GM23338 (cell line): ENCODE measurements around the gene HIBADH. TPM values are rescaled to one million over a fixed set of nuclear protein-coding genes. Genes with fewer than 3 reads are reported as not detected.

Source experiments
- ATAC-seq: fragments of 200-7000 bp; cut with Tn5 transposase; 3 replicates; pipeline ENCODE4 v1.9.1; 2020
- DNase-seq: peaks from one replicate; pipeline ENCODE4 v3.0.0-alpha.2; 2015; ENCODE audit warnings: low spot score
- H2AFZ ChIP-seq: fragments of 200-600 bp; sonication (generic); 2 replicates; pipeline ENCODE4 v1.8.0; 2016; ENCODE audit warnings: antibody characterized with exemption, mild to moderate bottlenecking, moderate library complexity
- H3F3A ChIP-seq: fragments of 200-600 bp; sonication (generic); replicated peaks from 2 replicates; pipeline ENCODE4 v1.8.0; 2017; ENCODE audit warnings: antibody characterized with exemption, mixed run types, low read depth
- H3K27ac ChIP-seq: fragments of 200-600 bp; sonication (generic); 2 replicates; pipeline ENCODE4 v1.6.1; 2016; ENCODE audit warnings: low read depth
- H3K27me3 ChIP-seq: fragments of 200-600 bp; sonication (generic); 2 replicates; pipeline ENCODE4 v1.8.0; 2016; ENCODE audit warnings: mild to moderate bottlenecking, mixed run types, moderate library complexity; ENCODE audit not compliant: insufficient read depth
- H3K36me3 ChIP-seq: fragments of 200-600 bp; sonication (generic); 2 replicates; pipeline ENCODE4 v1.8.0; 2016; ENCODE audit warnings: mild to moderate bottlenecking; ENCODE audit not compliant: insufficient read depth
- H3K4me1 ChIP-seq: fragments of 200-600 bp; sonication (generic); 2 replicates; pipeline ENCODE4 v1.8.0; 2016; ENCODE audit warnings: mild to moderate bottlenecking, moderate library complexity; ENCODE audit not compliant: insufficient read depth
- H3K4me2 ChIP-seq: fragments of 200-600 bp; sonication (generic); 2 replicates; pipeline ENCODE4 v1.7.1; 2017; ENCODE audit warnings: mixed run types
- H3K4me3 ChIP-seq: fragments of 200-600 bp; sonication (generic); 2 replicates; pipeline ENCODE4 v1.6.1; 2016; ENCODE audit warnings: mixed run types
- H3K79me2 ChIP-seq: fragments of 200-600 bp; sonication (generic); replicated peaks from 2 replicates; pipeline ENCODE4 v1.8.0; 2017; ENCODE audit warnings: mild to moderate bottlenecking; ENCODE audit not compliant: insufficient read depth
- H3K9me2 ChIP-seq: fragments of 200-600 bp; sonication (generic); 2 replicates; pipeline ENCODE4 v1.8.0; 2017; ENCODE audit not compliant: insufficient read depth
- H4K20me1 ChIP-seq: fragments of 200-600 bp; sonication (generic); replicated peaks from 2 replicates; pipeline ENCODE4 v1.8.0; 2017; ENCODE audit warnings: mild to moderate bottlenecking; ENCODE audit not compliant: insufficient read depth
- H3K27ac Mint-ChIP-seq: 2 replicates; pipeline ENCODE4 v1.8.0; 2020; ENCODE audit warnings: inconsistent platforms, mild to moderate bottlenecking, moderate library complexity, mixed read lengths
- H3K27me3 Mint-ChIP-seq: 3 replicates; pipeline ENCODE4 v1.8.0; 2022; ENCODE audit warnings: low read depth, mild to moderate bottlenecking, moderate library complexity, mixed read lengths, inconsistent platforms; ENCODE audit not compliant: insufficient read depth, poor library complexity
- H3K36me3 Mint-ChIP-seq: 3 replicates; pipeline ENCODE4 v1.8.0; 2021; ENCODE audit warnings: low read depth, mild to moderate bottlenecking, inconsistent platforms, moderate library complexity, mixed read lengths
- H3K4me1 Mint-ChIP-seq: 3 replicates; pipeline ENCODE4 v1.8.0; 2020; ENCODE audit warnings: mild to moderate bottlenecking, inconsistent platforms, mixed read lengths
- H3K4me3 Mint-ChIP-seq: 3 replicates; pipeline ENCODE4 v1.8.0; 2021; ENCODE audit warnings: moderate library complexity, mild to moderate bottlenecking, inconsistent platforms, mixed read lengths
- H3K9me3 Mint-ChIP-seq: 3 replicates; pipeline ENCODE4 v1.8.0; 2020; ENCODE audit warnings: moderate library complexity, mild to moderate bottlenecking, inconsistent platforms, mixed read lengths
- JUNB ChIP-seq: IDR thresholded peaks from one replicate; pipeline ENCODE4 v1.6.1; 2016; ENCODE audit warnings: antibody characterized with exemption; ENCODE audit not compliant: unreplicated experiment
- NANOG ChIP-seq: IDR thresholded peaks from 2 replicates; pipeline ENCODE4 v1.6.1; 2016; ENCODE audit warnings: antibody characterized with exemption, borderline replicate concordance
- REST ChIP-seq: IDR thresholded peaks from one replicate; pipeline ENCODE4 v1.6.1; 2018; ENCODE audit warnings: antibody characterized with exemption; ENCODE audit not compliant: unreplicated experiment
- STAT1 ChIP-seq: IDR thresholded peaks from one replicate; pipeline ENCODE4 v1.6.1; 2016; ENCODE audit warnings: antibody characterized with exemption; ENCODE audit not compliant: unreplicated experiment
- ZNF114 ChIP-seq: fragments of 250-450 bp; sonication (Bioruptor Pico); IDR thresholded peaks from 2 replicates; pipeline ENCODE4 v1.5.0; 2020; ENCODE audit warnings: mild to moderate bottlenecking, moderate library complexity
- polyA plus RNA-seq: library from polyadenylated mRNA; unstranded; fragments of >200 nt; fragmentation: Nextera tagmentation; extraction: Ambion mirVana; gene quantifications from 2 replicates; pipeline ENCODE4 v1.2.1, GENCODE V29; 2016
- total RNA-seq: library from RNA; depleted of rRNA; stranded (reverse); fragments of >200 nt; shearing (Covaris generic); gene quantifications from 2 replicates; pipeline ENCODE4 v1.2.3, GENCODE V29; 2014
- TF ChIP-seq, protein P1 (sequence below): fragments of 250-450 bp; sonication (Bioruptor Pico); IDR thresholded peaks from 2 replicates; pipeline ENCODE4 v1.5.0; 2020; ENCODE audit warnings: mild to moderate bottlenecking, moderate library complexity

HIBADH gene
- total and polyA plus RNA-seq, 2 experiments from 2014 or later, result 31.3 to 57.0 TPM

DNA sequence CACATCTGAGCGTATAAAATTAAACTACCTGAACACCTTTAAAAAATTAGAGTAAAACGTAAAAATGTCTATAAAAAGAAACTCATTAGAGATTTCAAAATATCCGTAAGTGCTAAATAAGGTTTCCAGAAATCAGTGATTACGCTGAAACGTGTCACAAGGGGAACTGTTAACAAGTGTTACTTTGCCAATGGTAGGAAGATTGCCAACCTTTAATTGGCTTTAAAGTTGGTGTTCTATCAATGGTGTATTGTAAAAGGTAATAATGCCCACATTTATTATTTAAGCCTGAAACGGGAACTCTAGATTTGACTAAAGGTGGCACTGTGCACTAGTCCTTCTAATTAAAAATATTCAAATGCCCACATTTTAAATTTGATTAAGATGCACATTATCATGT, 37.8 kb upstream of the HIBADH start:
- no peak overlapping the region for H3K4me3 Mint-ChIP-seq
- H3K9me3 Mint-ChIP-seq, result no peaks in the 10 kb centered on the region
- Histone ChIP-seq H3K4me3 (no peak overlapping the region), H3F3A (no peaks in the 10 kb centered on the region), H2AFZ (no peak overlapping the region), H3K36me3 (no peaks in the 10 kb centered on the region), H3K27me3 (no peaks in the 10 kb centered on the region), H3K79me2 (no peaks in the 10 kb centered on the region), H3K9me2 (no peaks in the 10 kb centered on the region), H3K27ac (no peak overlapping the region), H3K4me2 (no peak overlapping the region), H4K20me1 (no peaks in the 10 kb centered on the region), H3K4me1 (no peaks in the 10 kb centered on the region)
- no peak for TF ChIP-seq STAT1
- TF ChIP-seq REST, result no peak
- TF ChIP-seq, protein P1, sequence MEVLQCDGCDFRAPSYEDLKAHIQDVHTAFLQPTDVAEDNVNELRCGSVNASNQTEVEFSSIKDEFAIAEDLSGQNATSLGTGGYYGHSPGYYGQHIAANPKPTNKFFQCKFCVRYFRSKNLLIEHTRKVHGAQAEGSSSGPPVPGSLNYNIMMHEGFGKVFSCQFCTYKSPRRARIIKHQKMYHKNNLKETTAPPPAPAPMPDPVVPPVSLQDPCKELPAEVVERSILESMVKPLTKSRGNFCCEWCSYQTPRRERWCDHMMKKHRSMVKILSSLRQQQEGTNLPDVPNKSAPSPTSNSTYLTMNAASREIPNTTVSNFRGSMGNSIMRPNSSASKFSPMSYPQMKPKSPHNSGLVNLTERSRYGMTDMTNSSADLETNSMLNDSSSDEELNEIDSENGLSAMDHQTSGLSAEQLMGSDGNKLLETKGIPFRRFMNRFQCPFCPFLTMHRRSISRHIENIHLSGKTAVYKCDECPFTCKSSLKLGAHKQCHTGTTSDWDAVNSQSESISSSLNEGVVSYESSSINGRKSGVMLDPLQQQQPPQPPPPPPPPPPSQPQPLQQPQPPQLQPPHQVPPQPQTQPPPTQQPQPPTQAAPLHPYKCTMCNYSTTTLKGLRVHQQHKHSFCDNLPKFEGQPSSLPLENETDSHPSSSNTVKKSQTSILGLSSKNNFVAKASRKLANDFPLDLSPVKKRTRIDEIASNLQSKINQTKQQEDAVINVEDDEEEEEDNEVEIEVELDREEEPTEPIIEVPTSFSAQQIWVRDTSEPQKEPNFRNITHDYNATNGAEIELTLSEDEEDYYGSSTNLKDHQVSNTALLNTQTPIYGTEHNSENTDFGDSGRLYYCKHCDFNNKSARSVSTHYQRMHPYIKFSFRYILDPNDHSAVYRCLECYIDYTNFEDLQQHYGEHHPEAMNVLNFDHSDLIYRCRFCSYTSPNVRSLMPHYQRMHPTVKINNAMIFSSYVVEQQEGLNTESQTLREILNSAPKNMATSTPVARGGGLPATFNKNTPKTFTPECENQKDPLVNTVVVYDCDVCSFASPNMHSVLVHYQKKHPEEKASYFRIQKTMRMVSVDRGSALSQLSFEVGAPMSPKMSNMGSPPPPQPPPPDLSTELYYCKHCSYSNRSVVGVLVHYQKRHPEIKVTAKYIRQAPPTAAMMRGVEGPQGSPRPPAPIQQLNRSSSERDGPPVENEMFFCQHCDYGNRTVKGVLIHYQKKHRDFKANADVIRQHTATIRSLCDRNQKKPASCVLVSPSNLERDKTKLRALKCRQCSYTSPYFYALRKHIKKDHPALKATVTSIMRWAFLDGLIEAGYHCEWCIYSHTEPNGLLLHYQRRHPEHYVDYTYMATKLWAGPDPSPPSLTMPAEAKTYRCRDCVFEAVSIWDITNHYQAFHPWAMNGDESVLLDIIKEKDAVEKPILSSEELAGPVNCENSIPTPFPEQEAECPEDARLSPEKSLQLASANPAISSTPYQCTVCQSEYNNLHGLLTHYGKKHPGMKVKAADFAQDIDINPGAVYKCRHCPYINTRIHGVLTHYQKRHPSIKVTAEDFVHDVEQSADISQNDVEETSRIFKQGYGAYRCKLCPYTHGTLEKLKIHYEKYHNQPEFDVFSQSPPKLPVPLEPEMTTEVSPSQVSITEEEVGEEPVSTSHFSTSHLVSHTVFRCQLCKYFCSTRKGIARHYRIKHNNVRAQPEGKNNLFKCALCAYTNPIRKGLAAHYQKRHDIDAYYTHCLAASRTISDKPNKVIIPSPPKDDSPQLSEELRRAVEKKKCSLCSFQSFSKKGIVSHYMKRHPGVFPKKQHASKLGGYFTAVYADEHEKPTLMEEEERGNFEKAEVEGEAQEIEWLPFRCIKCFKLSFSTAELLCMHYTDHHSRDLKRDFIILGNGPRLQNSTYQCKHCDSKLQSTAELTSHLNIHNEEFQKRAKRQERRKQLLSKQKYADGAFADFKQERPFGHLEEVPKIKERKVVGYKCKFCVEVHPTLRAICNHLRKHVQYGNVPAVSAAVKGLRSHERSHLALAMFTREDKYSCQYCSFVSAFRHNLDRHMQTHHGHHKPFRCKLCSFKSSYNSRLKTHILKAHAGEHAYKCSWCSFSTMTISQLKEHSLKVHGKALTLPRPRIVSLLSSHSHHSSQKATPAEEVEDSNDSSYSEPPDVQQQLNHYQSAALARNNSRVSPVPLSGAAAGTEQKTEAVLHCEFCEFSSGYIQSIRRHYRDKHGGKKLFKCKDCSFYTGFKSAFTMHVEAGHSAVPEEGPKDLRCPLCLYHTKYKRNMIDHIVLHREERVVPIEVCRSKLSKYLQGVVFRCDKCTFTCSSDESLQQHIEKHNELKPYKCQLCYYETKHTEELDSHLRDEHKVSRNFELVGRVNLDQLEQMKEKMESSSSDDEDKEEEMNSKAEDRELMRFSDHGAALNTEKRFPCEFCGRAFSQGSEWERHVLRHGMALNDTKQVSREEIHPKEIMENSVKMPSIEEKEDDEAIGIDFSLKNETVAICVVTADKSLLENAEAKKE (CRISPR knock-in tag), result no peak
- TF ChIP-seq NANOG, result no peak
- TF ChIP-seq ZNF114 (CRISPR knock-in tag), result no peak
- no peak for TF ChIP-seq JUNB
- H3K27me3 Mint-ChIP-seq, result peaks cover 2% of the 10 kb centered on the region
- H3K27ac Mint-ChIP-seq, result no peak overlapping the region
- ATAC-seq, result no peak
- DNase-seq, result no peak
- no peaks in the 10 kb centered on the region for H3K4me1 Mint-ChIP-seq
- H3K36me3 Mint-ChIP-seq, result no peaks in the 10 kb centered on the region
